Keratinocyte (primary cell): ENCODE data around the gene NTSR2.

Source experiments
- CTCF ChIP-seq, 3 experiments: IDR thresholded peaks in 1 of 3; conservative IDR thresholded peaks in 1 of 3; optimal IDR thresholded peaks in 1 of 3; 2 replicates in 2 of 3; 3 replicates in 1 of 3; pipeline versions ENCODE3 to v1.5.1; 2011; ENCODE audit warnings: low read length in 3 of 3, mild to moderate bottlenecking in 3 of 3, moderate library complexity in 2 of 3, control low read depth in 1 of 3, inconsistent platforms in 1 of 3; ENCODE audit not compliant: insufficient read depth in 2 of 3; ENCODE audit errors: extremely low read depth in 1 of 3
- EZH2 ChIP-seq: IDR thresholded peaks from one replicate; pipeline ENCODE4 v1.6.1; 2012; ENCODE audit warnings: inconsistent platforms, mild to moderate bottlenecking, low read length, moderate library complexity

GRCh38 chr2:11667194-11667593, 2.8 kb downstream of the NTSR2 start:
- TF ChIP-seq CTCF (optimal IDR thresholded peaks at IDR 0.05 in 1 of 3, IDR thresholded peaks at IDR 0.05 in 1 of 3, conservative IDR thresholded peaks at IDR 0.05 in 1 of 3; ENCODE audit: extremely low read depth in 1 of 3, insufficient read depth in 2 of 3, low read length in 3 of 3) = no peak
- TF ChIP-seq EZH2 = no peak
